ENCODE data around the gene SLC6A9.

Gene SLC6A9

DNA sequence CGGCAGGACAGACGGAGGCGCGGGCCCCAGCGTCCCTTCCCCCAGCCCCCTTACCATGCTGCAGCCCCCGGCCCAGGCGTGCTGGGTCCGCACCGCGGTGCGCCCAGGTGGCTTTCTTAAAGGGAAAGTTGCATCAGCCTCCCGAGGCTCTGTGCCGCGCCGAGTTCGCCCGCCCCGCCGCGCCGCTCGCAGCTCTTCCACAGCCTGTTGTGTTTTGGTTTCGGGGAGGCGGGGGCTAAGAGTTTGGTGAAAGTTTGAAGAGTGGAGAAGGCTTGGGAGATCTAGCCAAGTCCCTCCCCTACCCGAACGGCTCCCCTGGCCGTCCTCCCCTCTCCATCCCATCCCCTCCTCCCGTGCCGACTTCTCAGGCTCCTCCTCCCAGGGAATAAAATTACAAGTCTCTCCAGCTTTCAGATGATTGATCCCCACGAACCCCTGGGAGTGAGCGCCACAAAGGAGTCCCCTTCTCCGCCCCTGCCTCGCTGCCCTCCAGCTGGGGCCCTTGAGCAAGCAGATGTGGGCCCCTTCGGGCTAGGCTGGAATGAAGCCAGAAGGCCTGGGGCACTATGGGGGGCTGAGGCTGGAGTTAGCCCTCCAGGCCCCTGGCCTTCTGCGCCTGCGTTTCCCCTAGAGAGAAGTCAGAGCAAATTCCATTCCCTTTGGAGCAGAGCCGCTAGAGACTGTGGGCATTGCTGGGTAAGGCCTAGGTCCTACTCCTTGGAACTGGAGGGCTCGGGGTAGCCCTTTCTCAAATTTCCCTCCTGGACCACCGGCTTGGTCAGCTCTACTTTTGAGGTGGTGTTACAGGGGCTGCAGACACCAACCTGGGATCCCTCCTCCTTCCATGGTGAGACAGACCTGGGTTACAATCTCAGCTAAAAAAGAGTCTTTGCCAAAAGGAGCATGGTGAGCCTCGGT is at the start of gene SLC6A9:
Gene SLC6A9 (minus strand): TSS at position 211 of the 918 bp plus-strand sequence. CDS start 7,185 bp downstream, outside the sequence.
- peak within 1 kb of the TSS; percentile 62 for H3K4me3 ChIP-seq (ENCODE audit: low read length)
- TF ChIP-seq CTCF (IDR thresholded peaks at IDR 0.05; ENCODE audit: insufficient read depth, low read depth, low read length, missing control alignments) = no peak
- DNase-seq (ENCODE audit: low read depth) = peak; percentile 66

- TF ChIP-seq CTCF (IDR thresholded peaks at IDR 0.05; ENCODE audit: insufficient read depth, low read depth, low read length, missing control alignments) = no peak
- H3K4me3 ChIP-seq (ENCODE audit: low read length) = no peak overlapping the region
- no peak for DNase-seq (ENCODE audit: low read depth)
These were observed 48.3 kb upstream of the SLC6A9 start for GRCh38 chr1:44079566-44079965.

GRCh38 chr1:44078104-44078503 is 46.8 kb upstream of the SLC6A9 start:
- H3K4me3 ChIP-seq (ENCODE audit: low read length) = no peak overlapping the region

GRCh38 chr1:44077421-44077820 is 46.2 kb upstream of the SLC6A9 start:
- peak; percentile 11 for DNase-seq (ENCODE audit: low read depth)
- no peak for TF ChIP-seq CTCF (IDR thresholded peaks at IDR 0.05; ENCODE audit: insufficient read depth, low read depth, low read length, missing control alignments)
- no peak overlapping the region for H3K4me3 ChIP-seq (ENCODE audit: low read length)

More at GRCh38 chr1:44078104-44078503, 46.8 kb upstream of the SLC6A9 start:
- DNase-seq (ENCODE audit: low read depth) = no peak
- no peak for TF ChIP-seq CTCF (IDR thresholded peaks at IDR 0.05; ENCODE audit: insufficient read depth, low read depth, low read length, missing control alignments)

GRCh38 chr1:44076066-44076465 is 44.8 kb upstream of the SLC6A9 start:
- no peak overlapping the region for H3K4me3 ChIP-seq (ENCODE audit: low read length)
- DNase-seq (ENCODE audit: low read depth) = peak; percentile 32
- TF ChIP-seq CTCF (IDR thresholded peaks at IDR 0.05; ENCODE audit: insufficient read depth, low read depth, low read length, missing control alignments) = no peak

DNA sequence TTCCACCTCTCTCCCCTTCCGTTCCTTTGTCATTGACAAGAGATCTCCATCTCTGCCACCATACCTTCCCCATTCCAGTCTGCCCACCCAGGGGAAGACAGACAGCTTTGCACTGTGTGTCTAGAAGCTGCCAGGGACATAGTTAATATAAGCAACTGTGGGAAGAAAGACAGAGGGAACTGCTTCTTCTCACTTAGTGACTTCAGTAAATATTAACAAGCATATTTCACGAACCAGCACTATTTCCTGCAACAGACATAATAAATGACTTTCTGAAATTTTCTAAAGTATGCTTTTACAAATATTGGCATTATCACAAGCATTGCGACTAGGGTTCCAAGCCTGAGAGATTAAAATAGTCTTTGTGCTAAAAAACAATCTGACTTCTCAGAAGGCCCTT is 43.2 kb upstream of the SLC6A9 start:
- H3K4me3 ChIP-seq (ENCODE audit: low read length) = no peak overlapping the region
- TF ChIP-seq CTCF (IDR thresholded peaks at IDR 0.05; ENCODE audit: insufficient read depth, low read depth, low read length, missing control alignments) = no peak

More for the DNA sequence above, 43.2 kb upstream of the SLC6A9 start:
- DNase-seq (ENCODE audit: low read depth) = no peak
